ENCODE data around the gene CREG2.

Gene CREG2

DNA sequence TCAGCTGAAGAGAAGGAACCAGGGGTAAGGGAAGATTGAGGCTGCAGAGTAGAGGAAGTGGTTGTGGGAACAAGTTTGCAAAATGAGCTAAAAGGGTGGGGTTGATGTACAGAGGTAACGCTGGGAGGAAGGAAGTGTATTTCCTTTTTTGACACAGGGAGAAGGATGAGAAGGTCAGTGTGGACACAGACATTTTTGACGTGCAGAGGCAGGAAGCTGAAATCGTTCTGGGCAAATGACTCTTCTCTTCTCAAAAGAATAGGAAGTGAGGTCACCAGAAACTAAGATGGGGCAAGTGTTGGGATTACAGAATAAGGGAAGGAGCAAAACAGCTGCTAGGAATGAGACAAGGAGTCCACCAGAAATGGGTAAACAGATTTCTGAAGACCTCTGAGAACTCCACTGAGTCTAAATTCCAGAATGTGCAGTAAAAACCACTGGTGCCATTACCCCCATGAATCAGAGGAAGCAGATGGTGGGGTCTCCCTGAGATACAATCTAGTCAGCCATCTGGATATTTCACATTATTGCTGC is 58.8 kb downstream of the CREG2 start:
- TF ChIP-seq, protein P1, sequence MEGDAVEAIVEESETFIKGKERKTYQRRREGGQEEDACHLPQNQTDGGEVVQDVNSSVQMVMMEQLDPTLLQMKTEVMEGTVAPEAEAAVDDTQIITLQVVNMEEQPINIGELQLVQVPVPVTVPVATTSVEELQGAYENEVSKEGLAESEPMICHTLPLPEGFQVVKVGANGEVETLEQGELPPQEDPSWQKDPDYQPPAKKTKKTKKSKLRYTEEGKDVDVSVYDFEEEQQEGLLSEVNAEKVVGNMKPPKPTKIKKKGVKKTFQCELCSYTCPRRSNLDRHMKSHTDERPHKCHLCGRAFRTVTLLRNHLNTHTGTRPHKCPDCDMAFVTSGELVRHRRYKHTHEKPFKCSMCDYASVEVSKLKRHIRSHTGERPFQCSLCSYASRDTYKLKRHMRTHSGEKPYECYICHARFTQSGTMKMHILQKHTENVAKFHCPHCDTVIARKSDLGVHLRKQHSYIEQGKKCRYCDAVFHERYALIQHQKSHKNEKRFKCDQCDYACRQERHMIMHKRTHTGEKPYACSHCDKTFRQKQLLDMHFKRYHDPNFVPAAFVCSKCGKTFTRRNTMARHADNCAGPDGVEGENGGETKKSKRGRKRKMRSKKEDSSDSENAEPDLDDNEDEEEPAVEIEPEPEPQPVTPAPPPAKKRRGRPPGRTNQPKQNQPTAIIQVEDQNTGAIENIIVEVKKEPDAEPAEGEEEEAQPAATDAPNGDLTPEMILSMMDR (IDR thresholded peaks at IDR 0.05), result no peak

DNA sequence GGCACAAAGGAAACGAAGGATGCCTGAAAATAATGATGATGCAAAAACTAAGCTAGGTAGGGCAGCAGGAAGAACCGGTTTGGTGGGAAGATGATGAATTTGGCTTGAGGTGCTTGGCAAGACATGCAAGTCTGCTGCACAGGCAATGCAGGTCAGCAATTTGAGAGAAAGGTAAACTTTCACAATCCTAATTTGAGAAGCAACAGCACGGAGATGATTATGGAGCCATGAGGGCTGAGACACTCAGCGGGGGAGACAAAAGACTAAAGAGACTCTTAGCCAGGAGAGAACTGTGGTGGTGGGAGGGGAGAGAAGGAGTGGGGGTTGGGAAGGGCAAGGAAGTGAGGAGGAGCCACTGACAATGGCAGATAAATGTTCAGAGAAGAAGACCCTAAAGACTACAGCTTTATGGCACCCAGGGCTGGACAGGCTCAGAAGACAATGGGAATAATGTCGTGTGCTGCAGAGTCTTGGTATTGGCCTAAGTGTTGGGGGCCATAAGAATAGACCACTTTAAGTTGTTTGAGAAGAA is 59.4 kb downstream of the CREG2 start:
- TF ChIP-seq, protein P1 (IDR thresholded peaks at IDR 0.05), result no peak

DNA sequence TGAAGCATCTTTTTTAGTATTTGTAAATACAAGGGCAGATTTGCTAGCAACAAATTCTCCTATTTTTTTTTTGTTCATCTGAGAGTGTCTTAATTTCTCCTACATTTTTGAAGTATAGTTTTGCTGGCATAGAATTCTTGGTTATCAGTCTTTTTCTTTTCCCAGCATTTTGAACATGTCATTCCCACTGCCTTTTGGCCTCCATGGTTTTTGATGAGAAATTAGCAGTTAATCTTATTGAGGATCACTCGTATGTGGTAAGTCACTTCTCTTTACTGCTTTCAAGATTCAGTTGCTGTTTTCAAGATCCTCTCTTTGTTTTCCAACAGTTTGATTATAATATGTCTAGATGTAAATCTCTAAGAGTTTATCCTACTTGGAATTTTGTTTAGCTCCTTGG is 61.9 kb downstream of the CREG2 start:
- TF ChIP-seq, protein P1 (IDR thresholded peaks at IDR 0.05), result no peak

DNA sequence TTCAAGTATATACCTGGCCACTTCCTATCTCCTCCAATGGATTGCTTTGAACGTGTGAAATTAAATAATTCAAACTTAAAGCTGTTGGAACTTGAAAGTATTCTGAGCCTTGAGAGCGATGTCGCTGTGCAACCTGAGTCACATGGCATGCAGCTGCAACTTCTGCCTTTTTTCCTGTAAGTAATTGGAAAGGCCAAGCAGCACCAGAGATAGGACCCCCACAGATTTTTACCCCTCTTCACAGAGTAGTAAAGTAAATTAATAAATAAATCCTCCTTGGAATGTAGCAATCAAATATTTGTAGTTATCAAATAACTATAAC is 75.6 kb downstream of the CREG2 start:
- TF ChIP-seq, protein P1 (IDR thresholded peaks at IDR 0.05), result no peak

DNA sequence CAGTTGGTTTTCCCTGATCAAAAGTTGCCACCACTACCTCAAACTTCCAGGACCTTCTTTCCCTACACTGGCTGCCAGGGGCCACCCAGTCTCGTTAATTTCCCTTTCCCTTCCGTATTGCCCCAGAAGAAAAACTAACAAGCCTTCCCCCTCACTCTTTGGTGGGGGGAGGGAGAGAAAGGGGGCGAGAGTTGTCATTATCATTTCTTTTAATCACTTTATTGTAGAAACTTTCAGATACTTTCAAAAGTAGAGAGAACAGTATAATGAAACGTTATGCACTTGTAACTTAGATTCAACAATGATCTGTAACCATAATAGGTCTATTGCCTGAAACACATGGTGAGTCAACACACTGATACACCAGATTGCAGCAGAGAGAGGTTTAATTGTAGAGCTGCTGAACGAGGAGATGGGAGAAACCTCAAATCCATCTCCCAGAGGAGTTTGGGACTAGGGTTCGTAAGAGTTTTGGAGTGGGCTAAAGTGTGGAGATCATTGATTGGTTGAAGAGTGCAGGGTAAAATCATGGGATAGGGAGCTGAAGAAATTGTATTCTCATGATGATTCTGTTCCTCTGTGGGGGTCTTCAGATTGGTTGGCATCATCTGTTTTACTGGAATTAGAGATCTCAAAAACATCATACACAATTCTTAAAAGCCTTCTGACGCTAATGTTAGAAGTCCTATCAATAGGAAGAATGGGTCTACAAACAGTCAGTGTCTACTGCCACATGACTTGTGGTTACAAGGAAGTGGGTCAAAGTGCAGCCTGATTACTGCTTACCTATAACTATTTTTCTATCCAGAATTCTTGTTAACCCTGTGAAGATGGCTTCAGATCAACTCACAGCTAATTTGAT is 76.2 kb downstream of the CREG2 start:
- TF ChIP-seq, protein P1 (IDR thresholded peaks at IDR 0.05), result no peak

DNA sequence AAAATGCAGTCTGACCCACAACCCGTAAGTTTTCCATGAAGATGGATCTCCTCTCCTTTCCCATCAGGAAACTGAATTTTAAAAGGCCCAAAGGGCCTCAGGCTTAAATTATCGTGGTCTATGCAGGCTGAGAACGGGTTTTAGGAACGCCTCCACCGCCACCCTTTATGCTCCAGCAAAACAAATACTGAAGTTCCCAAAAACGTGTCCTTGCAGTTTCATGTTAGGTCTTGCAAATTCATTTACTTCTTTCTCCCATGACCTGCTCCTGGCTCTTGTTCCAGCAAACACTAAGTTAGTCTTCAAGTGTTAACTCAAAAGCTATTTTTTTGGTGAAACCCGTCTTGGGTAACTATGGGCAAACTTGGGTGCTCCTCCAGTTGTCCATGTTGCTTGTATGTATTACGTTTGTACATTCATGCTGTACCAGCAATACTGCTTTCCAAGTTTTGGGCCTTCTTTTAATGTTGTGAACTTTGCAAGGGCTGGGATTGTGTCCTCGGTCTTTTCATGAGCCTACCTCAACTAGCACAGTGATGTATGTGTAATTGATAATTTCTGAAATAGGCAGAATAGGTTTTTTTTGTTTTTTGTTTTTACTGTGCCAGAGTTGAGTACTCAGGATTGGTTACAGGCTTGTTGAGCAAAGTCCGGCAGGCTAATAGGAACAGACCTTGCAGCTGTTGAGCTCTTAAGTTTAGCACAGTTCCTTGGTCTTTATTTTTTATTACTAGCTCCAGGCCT is 77.0 kb downstream of the CREG2 start:
- TF ChIP-seq, protein P1 (IDR thresholded peaks at IDR 0.05), result no peak

DNA sequence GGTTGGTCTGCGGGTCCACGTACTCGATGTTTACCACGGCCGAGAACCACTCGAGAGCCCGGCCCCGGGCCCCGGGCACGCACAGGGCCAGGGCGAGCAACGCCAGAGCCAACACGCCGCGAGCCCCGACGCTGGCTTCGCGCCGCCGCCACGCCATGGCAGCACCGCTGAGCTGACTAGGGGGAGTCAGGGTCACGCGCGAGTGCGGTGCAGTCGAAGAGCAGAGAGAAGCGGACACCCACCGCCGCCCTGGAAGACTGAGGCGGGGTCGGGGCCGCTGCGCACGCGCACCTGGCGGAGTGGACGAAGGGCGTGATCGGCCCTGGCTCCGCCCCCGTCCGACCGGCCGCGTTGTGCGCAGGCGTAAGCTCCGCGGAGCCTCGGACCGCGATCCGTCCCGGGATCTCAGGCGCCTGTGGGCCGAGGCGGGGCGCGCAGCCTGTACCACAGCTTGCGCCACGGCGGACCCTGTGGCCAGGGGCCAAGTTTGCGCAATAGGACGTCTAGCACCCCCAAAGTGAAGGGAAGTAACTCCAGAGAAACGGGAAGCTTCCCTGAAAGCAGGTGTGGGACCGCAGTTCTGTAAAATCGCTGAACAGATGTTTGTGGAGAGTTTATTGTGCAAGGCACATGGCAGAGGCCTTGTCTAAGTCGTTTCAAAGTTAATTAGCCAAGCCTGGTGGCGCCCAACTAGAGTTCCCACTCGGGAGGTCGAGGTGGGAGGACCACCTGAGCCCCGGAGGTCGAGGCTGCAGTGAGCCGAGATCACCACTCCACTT is 78.7 kb downstream of the CREG2 start, which contains the start of gene RNF149:
Gene RNF149 (minus strand): TSS at position 270 of the 779 bp plus-strand sequence. CDS start 113 bp downstream, at position 157.
- TF ChIP-seq, protein P1 (IDR thresholded peaks at IDR 0.05), result no peak

Data from LNCAP (cell line).